Stomach (tissue), 4 donors: ENCODE results near the gene SHISAL1.

Experiments used
- POLR2A ChIP-seq, 4 donors: fragments of 450-650 bp; IDR thresholded peaks; one replicate each; pipeline ENCODE4 v1.6.1; 2016; ENCODE audit warnings: antibody characterized with exemption in 4 of 4, control low read depth in 2 of 4, mild to moderate bottlenecking in 1 of 4, moderate library complexity in 1 of 4
- POLR2AphosphoS5 ChIP-seq, 3 donors: sonication (generic); formaldehyde crosslinking; IDR thresholded peaks; one replicate each; pipeline ENCODE4 v1.6.1; 2016; ENCODE audit warnings: antibody characterized with exemption in 3 of 3

DNA sequence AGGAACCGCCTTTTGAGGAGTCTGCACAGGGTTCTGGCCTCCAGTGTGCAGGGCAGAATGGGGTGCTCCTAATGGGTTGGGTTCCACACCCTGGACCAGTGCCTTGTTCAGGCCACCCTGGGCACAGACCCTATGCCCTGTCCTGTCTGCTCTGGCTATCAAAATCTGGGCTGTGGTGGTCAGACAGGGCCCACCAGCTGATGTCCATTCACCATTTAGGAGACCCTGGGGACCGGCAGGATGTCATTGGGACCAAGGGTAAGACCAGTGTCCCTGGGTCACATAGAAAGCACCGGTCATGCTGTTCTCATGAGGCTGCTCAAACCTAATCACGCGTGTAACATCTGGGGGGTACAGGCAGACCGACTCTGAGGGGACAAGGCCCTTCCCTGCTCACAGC, 94.7 kb downstream of the SHISAL1 start:
- TF ChIP-seq POLR2AphosphoS5 (IDR thresholded peaks at IDR 0.05) (no peak), POLR2A (IDR thresholded peaks at IDR 0.05) (no peak)
